Right atrium auricular region (tissue), 2 donors: ENCODE results near the gene PCSK6. TPM values are rescaled to one million over a fixed set of nuclear protein-coding genes. Genes with fewer than 3 reads are reported as not detected.

Experiments
- DNase-seq: peaks from one replicate; pipeline ENCODE4 v3.0.0-alpha.2; 2019; ENCODE audit warnings: low spot score
- H3K27ac ChIP-seq, 2 donors: fragments of 200-600 bp; sonication (generic); 1 replicate in 1 of 2; 2 replicates in 1 of 2; pipeline ENCODE4 v1.5.1; 2016 to 2019
- H3K27me3 ChIP-seq, 2 donors: fragments of 200-600 bp; sonication (generic); one replicate each; pipeline versions ENCODE4 v1.5.1 to v1.6.0; 2017 to 2019
- H3K36me3 ChIP-seq: fragments of 200-600 bp; sonication (generic); one replicate; pipeline ENCODE4 v1.5.1; 2016
- H3K4me1 ChIP-seq, 2 donors: fragments of 200-600 bp; sonication (generic); one replicate each; pipeline versions ENCODE4 v1.5.1 to v1.6.0; 2017 to 2019
- H3K4me3 ChIP-seq, 2 donors: fragments of 200-600 bp; sonication (generic); 1 replicate in 1 of 2; 2 replicates in 1 of 2; pipeline ENCODE4 v1.5.1; 2017 to 2019; ENCODE audit warnings: mild to moderate bottlenecking in 1 of 2, moderate library complexity in 1 of 2
- H3K9me3 ChIP-seq, 2 donors: fragments of 200-600 bp; sonication (generic); one replicate each; pipeline ENCODE4 v1.5.1; 2019
- total RNA-seq, 2 donors: library from RNA; depleted of rRNA; stranded (reverse); fragments of >200 nt; gene quantifications; one replicate each; pipeline ENCODE4 v1.1.0, GENCODE V29; 2016
- TF ChIP-seq, protein P1 (sequence below), 2 donors: fragments of 200-600 bp; sonication (generic); IDR thresholded peaks; one replicate each; pipeline ENCODE4 v1.5.1; 2019; ENCODE audit warnings: antibody characterized with exemption in 2 of 2

PCSK6 gene
- total RNA-seq, 2 donors from 2014 or later = 14.4 to 19.9 TPM

- no peaks in the 10 kb centered on the region for H3K4me1 ChIP-seq
- no peaks in the 10 kb centered on the region for H3K9me3 ChIP-seq
- no peaks in the 10 kb centered on the region for H3K27me3 ChIP-seq
- H3K4me3 ChIP-seq = no peak overlapping the region
- TF ChIP-seq, protein P1, sequence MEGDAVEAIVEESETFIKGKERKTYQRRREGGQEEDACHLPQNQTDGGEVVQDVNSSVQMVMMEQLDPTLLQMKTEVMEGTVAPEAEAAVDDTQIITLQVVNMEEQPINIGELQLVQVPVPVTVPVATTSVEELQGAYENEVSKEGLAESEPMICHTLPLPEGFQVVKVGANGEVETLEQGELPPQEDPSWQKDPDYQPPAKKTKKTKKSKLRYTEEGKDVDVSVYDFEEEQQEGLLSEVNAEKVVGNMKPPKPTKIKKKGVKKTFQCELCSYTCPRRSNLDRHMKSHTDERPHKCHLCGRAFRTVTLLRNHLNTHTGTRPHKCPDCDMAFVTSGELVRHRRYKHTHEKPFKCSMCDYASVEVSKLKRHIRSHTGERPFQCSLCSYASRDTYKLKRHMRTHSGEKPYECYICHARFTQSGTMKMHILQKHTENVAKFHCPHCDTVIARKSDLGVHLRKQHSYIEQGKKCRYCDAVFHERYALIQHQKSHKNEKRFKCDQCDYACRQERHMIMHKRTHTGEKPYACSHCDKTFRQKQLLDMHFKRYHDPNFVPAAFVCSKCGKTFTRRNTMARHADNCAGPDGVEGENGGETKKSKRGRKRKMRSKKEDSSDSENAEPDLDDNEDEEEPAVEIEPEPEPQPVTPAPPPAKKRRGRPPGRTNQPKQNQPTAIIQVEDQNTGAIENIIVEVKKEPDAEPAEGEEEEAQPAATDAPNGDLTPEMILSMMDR (IDR thresholded peaks at IDR 0.05) = no peak
- DNase-seq = peak; percentile 50
- no peaks in the 10 kb centered on the region for H3K36me3 ChIP-seq
- H3K27ac ChIP-seq = no peak overlapping the region
Observed at GRCh38 chr15:101307048-101307896, 182.2 kb downstream of the PCSK6 start.

GRCh38 chr15:101306341-101307047 is 183.0 kb downstream of the PCSK6 start:
- TF ChIP-seq, protein P1 (IDR thresholded peaks at IDR 0.05) = no peak
- Histone ChIP-seq H3K27me3 (no peaks in the 10 kb centered on the region), H3K9me3 (no peaks in the 10 kb centered on the region), H3K27ac (no peak overlapping the region), H3K36me3 (no peaks in the 10 kb centered on the region), H3K4me3 (no peak overlapping the region), H3K4me1 (no peaks in the 10 kb centered on the region)
- DNase-seq = peak; percentile 32

- H3K27me3 ChIP-seq = no peaks in the 10 kb centered on the region
- TF ChIP-seq, protein P1 (IDR thresholded peaks at IDR 0.05) = no peak
- peak; percentile 34 for DNase-seq
Observed at GRCh38 chr15:101305820-101306255, 183.7 kb downstream of the PCSK6 start.

DNA sequence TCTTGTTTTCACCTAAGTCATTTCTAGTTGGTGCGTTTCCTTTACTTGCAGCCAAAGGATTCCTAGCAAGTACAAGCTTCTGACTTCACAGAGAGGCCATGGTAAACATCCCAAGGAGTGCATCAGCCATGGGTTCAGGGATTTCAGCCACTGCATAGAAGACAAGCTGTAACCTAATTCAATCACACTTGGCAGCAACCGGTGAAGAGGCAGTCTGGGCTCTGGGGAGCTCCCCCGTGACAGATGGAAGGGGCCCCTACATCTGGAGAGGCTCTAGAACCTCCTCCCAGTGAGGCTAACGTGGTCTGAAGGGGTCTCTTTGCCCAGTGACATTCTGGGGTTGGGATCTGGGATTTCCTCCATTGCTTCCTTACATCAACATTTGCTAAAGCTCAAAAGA is 186.1 kb downstream of the PCSK6 start:
- no peaks in the 10 kb centered on the region for H3K9me3 ChIP-seq
- TF ChIP-seq, protein P1 (IDR thresholded peaks at IDR 0.05) = no peak
- no peak overlapping the region for H3K27ac ChIP-seq
- H3K4me1 ChIP-seq = no peaks in the 10 kb centered on the region
- no peak for DNase-seq
- no peaks in the 10 kb centered on the region for H3K27me3 ChIP-seq
- no peak overlapping the region for H3K4me3 ChIP-seq
- H3K36me3 ChIP-seq = no peaks in the 10 kb centered on the region

More at GRCh38 chr15:101305820-101306255, 183.7 kb downstream of the PCSK6 start:
- Histone ChIP-seq H3K4me1 (no peaks in the 10 kb centered on the region), H3K4me3 (no peak overlapping the region), H3K9me3 (no peaks in the 10 kb centered on the region), H3K36me3 (no peaks in the 10 kb centered on the region), H3K27ac (no peak overlapping the region)

DNA sequence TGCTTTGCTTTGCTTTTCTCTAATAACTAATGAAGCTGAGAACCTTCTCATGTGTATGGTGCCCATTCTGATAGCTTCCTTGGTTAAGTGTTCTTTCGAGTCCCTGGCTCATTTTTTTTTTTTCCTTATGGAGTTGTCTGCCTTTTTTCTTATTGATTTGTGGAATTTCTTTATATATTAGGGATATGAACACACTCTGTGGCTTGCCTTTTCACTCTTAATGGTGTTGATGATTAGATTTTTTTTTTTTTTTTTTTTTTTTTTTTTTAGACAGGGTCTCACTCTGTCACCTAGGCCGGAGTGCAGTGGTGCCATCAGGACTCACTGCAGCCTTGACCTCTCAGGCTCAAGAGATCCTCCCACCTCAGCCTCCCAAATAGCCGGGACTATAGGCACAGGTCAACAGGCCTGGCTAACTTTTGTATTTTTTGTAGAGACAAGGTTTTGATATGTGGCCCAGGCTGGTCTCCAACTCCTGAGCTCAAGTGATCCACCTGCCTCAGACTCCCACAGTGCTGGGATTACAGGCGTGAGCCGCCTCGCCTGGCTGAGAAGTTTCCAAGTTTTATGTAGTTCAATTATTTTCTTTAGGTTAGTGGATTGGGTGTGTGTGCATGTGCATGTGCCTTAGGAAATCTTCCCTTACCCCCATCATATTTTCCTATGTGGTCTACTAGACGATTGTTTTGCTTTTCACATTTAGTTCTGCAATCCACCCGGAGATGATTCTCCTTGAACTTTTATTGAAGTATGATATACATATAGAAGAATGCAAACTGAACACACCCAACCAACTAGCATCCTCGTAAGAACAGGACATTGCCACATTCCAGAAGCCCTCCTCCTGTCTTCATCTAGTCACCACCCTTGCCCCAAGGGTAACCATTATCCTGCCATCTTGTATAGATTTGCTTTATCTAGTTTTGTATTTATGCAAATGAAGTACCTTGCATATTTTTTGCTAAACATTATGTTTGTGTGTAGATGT is 192.8 kb downstream of the PCSK6 start:
- no peak for DNase-seq
- TF ChIP-seq, protein P1 (IDR thresholded peaks at IDR 0.05) = no peak
- Histone ChIP-seq H3K9me3 (no peaks in the 10 kb centered on the region), H3K4me1 (peaks cover 0 to 31% of the 10 kb centered on the region in 2 donors), H3K4me3 (no peak overlapping the region), H3K27ac (no peak overlapping the region), H3K27me3 (no peaks in the 10 kb centered on the region), H3K36me3 (no peaks in the 10 kb centered on the region)
